Fibroblast of villous mesenchyme (primary cell): Measurements from ENCODE around the gene DDX5. TPM values are rescaled to one million over a fixed set of nuclear protein-coding genes. Genes with fewer than 3 reads are reported as not detected.
"Not testable (repeated sequence)": the region's sequence is repeated elsewhere in the genome, so short reads cannot be mapped to it uniquely, and the experiment has no call there.

Experiments
- DNase-seq: peaks from one replicate; pipeline ENCODE4 v3.0.0-alpha.2; 2010; ENCODE audit warnings: low read depth
- H3K4me3 ChIP-seq: 2 replicates; pipeline ENCODE4 v1.5.1; 2011; ENCODE audit warnings: low read depth, mild to moderate bottlenecking, low read length
- CTCF ChIP-seq: IDR thresholded peaks from 2 replicates; pipeline ENCODE4 v1.5.1; 2012; ENCODE audit warnings: low read depth, mild to moderate bottlenecking, low read length; ENCODE audit not compliant: insufficient read depth
- total RNA-seq: library from RNA; depleted of rRNA; stranded (reverse); fragments of >200 nt; gene quantifications from 2 replicates; pipeline ENCODE4 v1.2.3, GENCODE V29; 2012

DDX5 gene
- total RNA-seq, 1 donor, result 361 TPM

- peak within 1 kb of the TSS; percentile 76 for H3K4me3 ChIP-seq
- DNase-seq, result peak; percentile 93
- peak; percentile 51 for TF ChIP-seq CTCF
These were observed 9.1 kb downstream of the DDX5 start, which contains the start of gene POLG2 for GRCh38 chr17:64496786-64497564. Gene POLG2, minus strand, starts transcription at chr17:64497054. Its CDS starts 86 bp downstream, at chr17:64496968.

- no peak for TF ChIP-seq CTCF
- H3K4me3 ChIP-seq, result peak overlapping the region; percentile 76
- DNase-seq, result peak; percentile 20
These were observed 9.7 kb downstream of the DDX5 start for GRCh38 chr17:64496348-64496785.

- not testable (repeated sequence) for H3K4me3 ChIP-seq, DNase-seq
These were observed 10.8 kb downstream of the DDX5 start for GRCh38 chr17:64495300-64495699.

GRCh38 chr17:64494121-64494520, 12.0 kb downstream of the DDX5 start:
- H3K4me3 ChIP-seq, result no peak overlapping the region
- DNase-seq, result no peak
- no peak for TF ChIP-seq CTCF

- no peak overlapping the region for H3K4me3 ChIP-seq
- peak; percentile 30 for DNase-seq
- TF ChIP-seq CTCF, result peak; percentile 57
These were observed 13.5 kb downstream of the DDX5 start for GRCh38 chr17:64492481-64493109.

GRCh38 chr17:64491994-64492393, 14.1 kb downstream of the DDX5 start:
- no peak for TF ChIP-seq CTCF
- peak; percentile 21 for DNase-seq
- no peak overlapping the region for H3K4me3 ChIP-seq

GRCh38 chr17:64491034-64491860, 14.8 kb downstream of the DDX5 start:
- DNase-seq, result peak; percentile 59
- peak; percentile 75 for TF ChIP-seq CTCF
- H3K4me3 ChIP-seq, result no peak overlapping the region
